IPS-18c (cell line): ENCODE measurements around the gene FOXF1.

ENCODE experiments used
- H3K4me3 ChIP-seq: 2 replicates; pipeline ENCODE4 v1.7.0; 2013; ENCODE audit warnings: low read depth, mild to moderate bottlenecking, low read length, moderate library complexity; ENCODE audit not compliant: insufficient read depth
- H3K9me3 ChIP-seq: one replicate; pipeline ENCODE4 v1.6.1; 2013; ENCODE audit warnings: mild to moderate bottlenecking, low read length, moderate library complexity; ENCODE audit not compliant: control insufficient read depth, insufficient read depth

The FOXF1 gene

GRCh38 chr16:86520317-86521210 is 10.2 kb downstream of the FOXF1 start:
- H3K9me3 ChIP-seq, result no peaks in the 10 kb centered on the region
- H3K4me3 ChIP-seq, result no peak overlapping the region

- H3K4me3 ChIP-seq, result no peak overlapping the region
- H3K9me3 ChIP-seq, result no peaks in the 10 kb centered on the region
Observed at GRCh38 chr16:86521236-86522197, 11.2 kb downstream of the FOXF1 start.

GRCh38 chr16:86522634-86523033 is 12.3 kb downstream of the FOXF1 start:
- no peaks in the 10 kb centered on the region for H3K9me3 ChIP-seq
- H3K4me3 ChIP-seq, result no peak overlapping the region

GRCh38 chr16:86523166-86523740 is 12.9 kb downstream of the FOXF1 start:
- H3K4me3 ChIP-seq, result no peak overlapping the region
- no peaks in the 10 kb centered on the region for H3K9me3 ChIP-seq

GRCh38 chr16:86524029-86524428 is 13.7 kb downstream of the FOXF1 start:
- Histone ChIP-seq H3K9me3 (no peaks in the 10 kb centered on the region), H3K4me3 (no peak overlapping the region)

- no peaks in the 10 kb centered on the region for H3K9me3 ChIP-seq
- no peak overlapping the region for H3K4me3 ChIP-seq
Observed at GRCh38 chr16:86525696-86526095, 15.4 kb downstream of the FOXF1 start.

GRCh38 chr16:86527366-86527765 is 17.0 kb downstream of the FOXF1 start:
- H3K9me3 ChIP-seq, result no peaks in the 10 kb centered on the region
- no peak overlapping the region for H3K4me3 ChIP-seq

- Histone ChIP-seq H3K9me3 (no peaks in the 10 kb centered on the region), H3K4me3 (no peak overlapping the region)
Observed at GRCh38 chr16:86528061-86528929, 18.0 kb downstream of the FOXF1 start.

GRCh38 chr16:86529160-86529559 is 18.8 kb downstream of the FOXF1 start:
- no peak overlapping the region for H3K4me3 ChIP-seq
- H3K9me3 ChIP-seq, result no peaks in the 10 kb centered on the region

GRCh38 chr16:86530251-86531190 is 20.2 kb downstream of the FOXF1 start:
- Histone ChIP-seq H3K4me3 (no peak overlapping the region), H3K9me3 (no peaks in the 10 kb centered on the region)

- H3K4me3 ChIP-seq, result no peak overlapping the region
- H3K9me3 ChIP-seq, result no peaks in the 10 kb centered on the region
Observed at GRCh38 chr16:86531191-86531545, 20.8 kb downstream of the FOXF1 start.

GRCh38 chr16:86531641-86532525 is 21.6 kb downstream of the FOXF1 start:
- Histone ChIP-seq H3K9me3 (no peaks in the 10 kb centered on the region), H3K4me3 (no peak overlapping the region)

GRCh38 chr16:86532526-86532815 is 22.1 kb downstream of the FOXF1 start:
- Histone ChIP-seq H3K9me3 (no peaks in the 10 kb centered on the region), H3K4me3 (no peak overlapping the region)

- no peaks in the 10 kb centered on the region for H3K9me3 ChIP-seq
- no peak overlapping the region for H3K4me3 ChIP-seq
Observed at GRCh38 chr16:86533076-86533475, 22.7 kb downstream of the FOXF1 start.

- no peaks in the 10 kb centered on the region for H3K9me3 ChIP-seq
- no peak overlapping the region for H3K4me3 ChIP-seq
Observed at GRCh38 chr16:86533767-86534351, 23.5 kb downstream of the FOXF1 start.
